ENCODE data around the gene TP73.

The TP73 gene

GRCh38 chr1:3651930-3652547, at the start of gene TP73:
Gene TP73 (plus strand): TSS chr1:3652516. CDS start chr1:3682366, 29,850 bp downstream.
- H3K4me3 ChIP-seq (ENCODE audit: low read length) = no peak within 1 kb of the TSS
- no peak for TF ChIP-seq CTCF (conservative IDR thresholded peaks at IDR 0.05; ENCODE audit: low read depth, low read length)
- no peak for DNase-seq (ENCODE audit: low read depth)

GRCh38 chr1:3603156-3603555, 49.2 kb upstream of the TP73 start:
- H3K4me3 ChIP-seq (ENCODE audit: low read length) = no peak overlapping the region
- no peak for DNase-seq (ENCODE audit: low read depth)
- no peak for TF ChIP-seq CTCF (conservative IDR thresholded peaks at IDR 0.05; ENCODE audit: low read depth, low read length)

- H3K4me3 ChIP-seq (ENCODE audit: low read length) = no peak overlapping the region
- no peak for DNase-seq (ENCODE audit: low read depth)
- TF ChIP-seq CTCF (conservative IDR thresholded peaks at IDR 0.05; ENCODE audit: low read depth, low read length) = no peak
Observed at GRCh38 chr1:3603571-3604467, 48.5 kb upstream of the TP73 start.

GRCh38 chr1:3604468-3604974, 47.8 kb upstream of the TP73 start:
- no peak overlapping the region for H3K4me3 ChIP-seq (ENCODE audit: low read length)
- no peak for TF ChIP-seq CTCF (conservative IDR thresholded peaks at IDR 0.05; ENCODE audit: low read depth, low read length)
- DNase-seq (ENCODE audit: low read depth) = no peak

- TF ChIP-seq CTCF (conservative IDR thresholded peaks at IDR 0.05; ENCODE audit: low read depth, low read length) = no peak
- DNase-seq (ENCODE audit: low read depth) = no peak
- no peak overlapping the region for H3K4me3 ChIP-seq (ENCODE audit: low read length)
Observed at GRCh38 chr1:3604997-3605823, 47.1 kb upstream of the TP73 start.

GRCh38 chr1:3606779-3607702, 45.3 kb upstream of the TP73 start:
- TF ChIP-seq CTCF (conservative IDR thresholded peaks at IDR 0.05; ENCODE audit: low read depth, low read length) = no peak
- H3K4me3 ChIP-seq (ENCODE audit: low read length) = no peak overlapping the region

More at GRCh38 chr1:3606779-3607702, 45.3 kb upstream of the TP73 start:
- DNase-seq (ENCODE audit: low read depth) = no peak

Data from retinal pigment epithelial cell (primary cell).